K562 (cell line): ENCODE measurements around the gene C7orf25. TPM values are rescaled to one million over a fixed set of nuclear protein-coding genes. Genes with fewer than 3 reads are reported as not detected.

Source experiments
- CBFA2T2 ChIP-seq: fragments of 450-650 bp; conservative IDR thresholded peaks from 2 replicates; pipeline ENCODE4 v1.6.1; 2017; ENCODE audit warnings: mild to moderate bottlenecking
- CSDE1 ChIP-seq, 2 experiments: fragments of 450-650 bp; IDR thresholded peaks; 2 replicates each; pipeline ENCODE4 v1.6.1; 2016; ENCODE audit warnings: mild to moderate bottlenecking in 1 of 2
- ETS2 ChIP-seq: IDR thresholded peaks from 2 replicates; pipeline ENCODE4 v1.6.1; 2016; ENCODE audit warnings: borderline replicate concordance, missing genetic modification characterization, mild to moderate bottlenecking, moderate library complexity, missing compliant biosample characterization; ENCODE audit not compliant: poor library complexity, severe bottlenecking
- FOXK2 ChIP-seq, 2 experiments: fragments of 450-650 bp; IDR thresholded peaks in 1 of 2; conservative IDR thresholded peaks in 1 of 2; 2 replicates each; pipeline ENCODE4 v1.6.1; 2016; ENCODE audit warnings: low read depth in 2 of 2, mild to moderate bottlenecking in 1 of 2
- KDM1A ChIP-seq, 2 experiments: fragments of 450-650 bp; IDR thresholded peaks; 2 replicates each; pipeline ENCODE4 v1.6.1; 2016; ENCODE audit warnings: mild to moderate bottlenecking in 2 of 2
- KLF10 ChIP-seq: fragments of 250-450 bp; sonication (Bioruptor Pico); IDR thresholded peaks from 2 replicates; pipeline ENCODE4 v1.6.1; 2021; ENCODE audit warnings: matching md5 sums
- KLF13 ChIP-seq: fragments of 450-650 bp; IDR thresholded peaks from 2 replicates; pipeline ENCODE4 v1.6.1; 2016; ENCODE audit warnings: missing genetic modification characterization, low read depth, mild to moderate bottlenecking, missing compliant biosample characterization, moderate library complexity, borderline replicate concordance
- MEIS2 ChIP-seq: fragments of 450-650 bp; IDR thresholded peaks from 2 replicates; pipeline ENCODE4 v1.6.1; 2014; ENCODE audit warnings: mild to moderate bottlenecking; ENCODE audit not compliant: partially characterized antibody
- MGA ChIP-seq: fragments of 450-650 bp; IDR thresholded peaks from 2 replicates; pipeline ENCODE4 v1.6.1; 2016; ENCODE audit warnings: mild to moderate bottlenecking, moderate library complexity
- PHF8 ChIP-seq: fragments of 200-600 bp; sonication (generic); IDR thresholded peaks from 2 replicates; pipeline ENCODE4 v1.6.1; 2012; ENCODE audit warnings: mixed run types, mild to moderate bottlenecking, inconsistent platforms, low read length, moderate library complexity, borderline replicate concordance
- RBM15 ChIP-seq: fragments of 200-400 bp; formaldehyde crosslinking; IDR thresholded peaks from 2 replicates; pipeline ENCODE4 v1.6.1; 2018; ENCODE audit warnings: mild to moderate bottlenecking, low read length, moderate library complexity; ENCODE audit not compliant: insufficient read depth
- SMARCA5 ChIP-seq: fragments of 450-650 bp; IDR thresholded peaks from 2 replicates; pipeline ENCODE4 v1.6.1; 2016
- SMARCE1 ChIP-seq: fragments of 450-650 bp; IDR thresholded peaks from 2 replicates; pipeline ENCODE4 v1.7.1; 2016; ENCODE audit warnings: mild to moderate bottlenecking
- SP1 ChIP-seq: sonication (generic); formaldehyde crosslinking; IDR thresholded peaks from 2 replicates; pipeline ENCODE4 v1.8.1; 2022; ENCODE audit warnings: mild to moderate bottlenecking, missing genetic modification reagents
- ZNF232 ChIP-seq: sonication (generic); formaldehyde crosslinking; IDR thresholded peaks from 2 replicates; pipeline ENCODE4 v1.8.0; 2022; ENCODE audit warnings: mild to moderate bottlenecking, missing genetic modification reagents
- ZNF431 ChIP-seq: sonication (generic); formaldehyde crosslinking; IDR thresholded peaks from 2 replicates; pipeline ENCODE4 v1.8.0; 2022; ENCODE audit warnings: mild to moderate bottlenecking, missing genetic modification reagents
- ZNF444 ChIP-seq: fragments of 250-450 bp; sonication (Bioruptor Pico); IDR thresholded peaks from 2 replicates; pipeline ENCODE4 v1.4.0; 2020; ENCODE audit warnings: mild to moderate bottlenecking, moderate library complexity
- ZNF696 ChIP-seq: fragments of 250-450 bp; sonication (Bioruptor Pico); conservative IDR thresholded peaks from 2 replicates; pipeline ENCODE4 v1.4.0; 2020; ENCODE audit warnings: mild to moderate bottlenecking, moderate library complexity
- polyA plus RNA-seq, 8 experiments: library from polyadenylated mRNA; depleted of rRNA in 4 of 8; stranded (reverse) in 5 of 8; unstranded in 3 of 8; fragments of >200 nt; fragmentation: Nextera tagmentation in 2 of 8; fragmentation: Illumina TruSeq in 1 of 8; extraction: Ambion mirVana in 2 of 8; extraction: Trizol in 1 of 8; gene quantifications; 2 replicates each; pipeline versions ENCODE4 v1.2.1 to v1.2.3, GENCODE V29; 2011 to 2014; ENCODE audit warnings: inconsistent platforms in 1 of 8, missing spikeins in 1 of 8
- total RNA-seq, 7 experiments: library from RNA; depleted of rRNA in 6 of 7; stranded (reverse); fragments of >200 nt in 6 of 7; fragmentation: Illumina TruSeq in 2 of 7; extraction: Trizol in 2 of 7; gene quantifications; 2 replicates each; pipeline versions ENCODE4 v1.2.1 to v1.2.3, GENCODE V29; 2011 to 2021; ENCODE audit warnings: low replicate concordance in 1 of 7

C7orf25 gene
- total and polyA plus RNA-seq, 9 of the 15 experiments (the other 6 are each of a cell fraction or from before 2014, with no cell fraction given): 1.2 to 4.7 (median 1.9) TPM

- TF ChIP-seq MGA: peak; percentile 9; the same call in 1 of the 2 replicates
- TF ChIP-seq KDM1A (IDR thresholded peaks at IDR 0.05): peak; percentile 20 to 58; a peak in 3 of 4 replicates
- no peak for TF ChIP-seq ZNF696
- peak in 1 of 2 experiments; percentile 54; a peak in 2 of 4 replicates for TF ChIP-seq FOXK2 (conservative IDR thresholded peaks at IDR 0.05 in 1 of 2, IDR thresholded peaks at IDR 0.05 in 1 of 2; ENCODE audit: low read depth in 2 of 2)
- TF ChIP-seq SMARCA5: peak; percentile 46; the same call in 1 of the 2 replicates
- no peak; the same call in 1 of the 2 replicates for TF ChIP-seq SMARCE1
- 0 out of 2 replicates have a peak, but pooled peaks have one; percentile 19 for TF ChIP-seq SP1
- TF ChIP-seq KLF10 (CRISPR knock-in tag): no peak
- peak; percentile 43; the same call in 1 of the 2 replicates for TF ChIP-seq PHF8
- no peak for TF ChIP-seq ETS2
- peak; percentile 35; the same call in 1 of the 2 replicates for TF ChIP-seq KLF13 (tag)
- no peak for TF ChIP-seq RBM15
- TF ChIP-seq MEIS2: peak; percentile 50
- TF ChIP-seq CBFA2T2: 0 out of 2 replicates have a peak, but pooled peaks have one; percentile 25
- TF ChIP-seq CSDE1 (IDR thresholded peaks at IDR 0.05): no peak
- TF ChIP-seq ZNF431 (CRISPR knock-in tag): no peak
- no peak for TF ChIP-seq ZNF232 (CRISPR knock-in tag)
- no peak for TF ChIP-seq ZNF444 (CRISPR knock-in tag)
Observed at GRCh38 chr7:42945821-42946626, 34.2 kb upstream of the C7orf25 start (continued).
